SK-N-MC (cell line): ENCODE measurements around the gene CHRNA4.

Source experiments
- EZH2 ChIP-seq: fragments of 200-600 bp; sonication (generic); IDR thresholded peaks from one replicate; pipeline ENCODE4 v1.6.1; 2017; ENCODE audit warnings: antibody characterized with exemption
- FOXP2 ChIP-seq: optimal IDR thresholded peaks from 2 replicates; pipeline ENCODE3; 2011; ENCODE audit warnings: mild to moderate bottlenecking, moderate library complexity; ENCODE audit not compliant: insufficient read depth; ENCODE audit errors: extremely low read length, control extremely low read depth
- POLR2AphosphoS5 ChIP-seq: IDR thresholded peaks from 2 replicates; pipeline ENCODE4 v1.6.1; 2012; ENCODE audit warnings: mild to moderate bottlenecking, low read depth, low read length, borderline replicate concordance

DNA sequence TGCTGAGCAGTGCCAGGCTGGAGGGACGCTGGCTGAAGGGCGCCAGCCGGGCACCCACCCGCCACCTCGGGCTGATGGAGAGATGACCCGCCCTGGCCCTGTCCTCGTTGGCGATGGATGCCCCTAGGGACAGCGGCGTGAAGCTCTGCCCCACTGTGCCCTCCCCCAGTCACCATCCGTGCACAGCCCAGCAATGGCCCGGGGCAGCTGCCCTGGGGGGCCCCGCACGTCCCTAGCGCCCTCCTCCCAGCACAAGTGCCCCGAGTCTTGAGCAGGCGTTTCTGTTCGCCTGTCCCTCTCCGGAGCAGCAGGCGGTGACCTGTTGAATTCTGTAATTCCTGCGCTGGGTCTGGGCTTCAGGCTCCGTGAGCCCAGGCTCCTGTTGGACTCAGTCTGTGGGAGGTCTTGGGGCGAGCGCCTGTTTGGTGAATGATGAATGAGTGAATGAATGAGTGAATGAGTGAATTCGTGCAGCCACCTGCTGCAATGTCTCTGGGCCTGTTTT, 36.8 kb upstream of the CHRNA4 start:
- TF ChIP-seq POLR2AphosphoS5 (no peak), EZH2 (no peak), FOXP2 (no peak)
